Measurements from ENCODE around the gene PSMC6. TPM values are rescaled to one million over a fixed set of nuclear protein-coding genes. Genes with fewer than 3 reads are reported as not detected.

PSMC6 gene
- total and polyA plus RNA-seq, 2 of the 13 experiments (the other 11 are each of a cell fraction or from before 2014, with no cell fraction given), result 90.0 to 210 TPM

DNA sequence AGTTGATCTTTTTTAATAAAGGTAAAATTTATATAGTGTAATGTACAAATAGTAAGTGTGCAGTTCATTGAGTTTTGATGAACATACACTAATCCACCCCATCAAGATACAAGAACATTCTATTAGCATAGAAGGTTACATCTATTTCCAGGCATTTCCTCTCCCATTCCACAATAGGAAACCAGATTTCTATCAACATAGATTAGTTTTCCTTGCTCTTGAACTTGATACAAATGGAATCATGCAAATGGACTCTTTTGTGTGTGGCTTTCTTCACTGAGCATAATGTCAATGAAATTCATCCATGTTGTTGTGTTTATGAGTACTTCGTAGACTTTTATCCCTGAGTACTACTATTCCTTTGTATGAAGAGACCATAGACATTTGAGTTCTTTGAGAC is 33.8 kb downstream of the PSMC6 start:
- in situ Hi-C loops (cut with HindIII; ENCODE audit: extremely low pct_ligation_motif_present, low pct_unique_long_range_greater_than_20kb) (no loop called here), intact Hi-C loops (cut with micrococcal nuclease; ENCODE audit: unreplicated experiment) (no loop called here)
- Histone ChIP-seq H3K27me3 (ENCODE audit: control insufficient read depth in 1 of 2, insufficient read depth in 2 of 2, low read length in 2 of 2) (no peaks in the 10 kb centered on the region), H3K36me3 (replicated peaks in 1 of 2; ENCODE audit: control insufficient read depth in 1 of 2, insufficient read depth in 2 of 2, low read length in 2 of 2) (peaks cover 0 to 6% of the 10 kb centered on the region in 2 experiments; a peak in 2 of 5 replicates), H2AFZ (ENCODE audit: low read length) (no peak overlapping the region), H3K27ac (ENCODE audit: extremely low read length, insufficient read depth, low read length) (no peak overlapping the region), H3K4me2 (ENCODE audit: low read depth, low read length) (no peak overlapping the region), H3K4me3 (replicated peaks in 1 of 3; ENCODE audit: insufficient read depth in 1 of 3, low read depth in 2 of 3, low read length in 3 of 3) (no peak overlapping the region), H3K79me2 (ENCODE audit: insufficient read depth, low read length) (peaks cover 69% of the 10 kb centered on the region), H4K20me1 (ENCODE audit: insufficient read depth, low read length) (no peaks in the 10 kb centered on the region), H3K9ac (ENCODE audit: insufficient read depth, low read depth, low read length) (no peak overlapping the region), H3K9me3 (ENCODE audit: low read length) (no peaks in the 10 kb centered on the region), H3K4me1 (ENCODE audit: insufficient read depth, low read length) (peaks cover 32% of the 10 kb centered on the region)
- DNase-seq (ENCODE audit: low spot score), result no peak
- FAIRE-seq, result no peak
- 100% methylated on average over 1 of the region's 1 CpG for WGBS (ENCODE audit: low lambda C conversion rate)
- no TSS peak for BruUV-seq (replicated peaks)
- ChIA-PET CTCF (ENCODE audit: low intra/inter-chr PET ratio, low total read pairs) (no interaction called here), POLR2A (interaction anchor here (1.7 kb wide), 1 partner anchor 14 kb away, joined by 4 read pairs; no protein-coding TSS in a partner anchor)
- no peak for ATAC-seq
- TF ChIP-seq, protein P1, sequence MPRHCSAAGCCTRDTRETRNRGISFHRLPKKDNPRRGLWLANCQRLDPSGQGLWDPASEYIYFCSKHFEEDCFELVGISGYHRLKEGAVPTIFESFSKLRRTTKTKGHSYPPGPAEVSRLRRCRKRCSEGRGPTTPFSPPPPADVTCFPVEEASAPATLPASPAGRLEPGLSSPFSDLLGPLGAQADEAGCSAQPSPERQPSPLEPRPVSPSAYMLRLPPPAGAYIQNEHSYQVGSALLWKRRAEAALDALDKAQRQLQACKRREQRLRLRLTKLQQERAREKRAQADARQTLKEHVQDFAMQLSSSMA (CRISPR knock-in tag; IDR thresholded peaks at IDR 0.05), result no peak
- TF ChIP-seq NFE2L2 (IDR thresholded peaks at IDR 0.05; ENCODE audit: low read length) (no peak), ZNF605 (CRISPR knock-in tag; IDR thresholded peaks at IDR 0.05) (no peak), ZNF724P (CRISPR knock-in tag; IDR thresholded peaks at IDR 0.05; ENCODE audit: borderline replicate concordance) (no peak), ATAD3A (CRISPR knock-in tag; IDR thresholded peaks at IDR 0.05) (no peak), NRL (CRISPR knock-in tag; IDR thresholded peaks at IDR 0.05; ENCODE audit: borderline replicate concordance) (no peak), FOSL1 (CRISPR knock-in tag; IDR thresholded peaks at IDR 0.05; ENCODE audit: borderline replicate concordance) (no peak), JUN (CRISPR knock-in tag; IDR thresholded peaks at IDR 0.05) (no peak), DNMT1 (CRISPR knock-in tag; IDR thresholded peaks at IDR 0.05) (no peak), ZFAT (CRISPR knock-in tag; conservative IDR thresholded peaks at IDR 0.05) (no peak)
- TF ChIP-seq, protein P2, sequence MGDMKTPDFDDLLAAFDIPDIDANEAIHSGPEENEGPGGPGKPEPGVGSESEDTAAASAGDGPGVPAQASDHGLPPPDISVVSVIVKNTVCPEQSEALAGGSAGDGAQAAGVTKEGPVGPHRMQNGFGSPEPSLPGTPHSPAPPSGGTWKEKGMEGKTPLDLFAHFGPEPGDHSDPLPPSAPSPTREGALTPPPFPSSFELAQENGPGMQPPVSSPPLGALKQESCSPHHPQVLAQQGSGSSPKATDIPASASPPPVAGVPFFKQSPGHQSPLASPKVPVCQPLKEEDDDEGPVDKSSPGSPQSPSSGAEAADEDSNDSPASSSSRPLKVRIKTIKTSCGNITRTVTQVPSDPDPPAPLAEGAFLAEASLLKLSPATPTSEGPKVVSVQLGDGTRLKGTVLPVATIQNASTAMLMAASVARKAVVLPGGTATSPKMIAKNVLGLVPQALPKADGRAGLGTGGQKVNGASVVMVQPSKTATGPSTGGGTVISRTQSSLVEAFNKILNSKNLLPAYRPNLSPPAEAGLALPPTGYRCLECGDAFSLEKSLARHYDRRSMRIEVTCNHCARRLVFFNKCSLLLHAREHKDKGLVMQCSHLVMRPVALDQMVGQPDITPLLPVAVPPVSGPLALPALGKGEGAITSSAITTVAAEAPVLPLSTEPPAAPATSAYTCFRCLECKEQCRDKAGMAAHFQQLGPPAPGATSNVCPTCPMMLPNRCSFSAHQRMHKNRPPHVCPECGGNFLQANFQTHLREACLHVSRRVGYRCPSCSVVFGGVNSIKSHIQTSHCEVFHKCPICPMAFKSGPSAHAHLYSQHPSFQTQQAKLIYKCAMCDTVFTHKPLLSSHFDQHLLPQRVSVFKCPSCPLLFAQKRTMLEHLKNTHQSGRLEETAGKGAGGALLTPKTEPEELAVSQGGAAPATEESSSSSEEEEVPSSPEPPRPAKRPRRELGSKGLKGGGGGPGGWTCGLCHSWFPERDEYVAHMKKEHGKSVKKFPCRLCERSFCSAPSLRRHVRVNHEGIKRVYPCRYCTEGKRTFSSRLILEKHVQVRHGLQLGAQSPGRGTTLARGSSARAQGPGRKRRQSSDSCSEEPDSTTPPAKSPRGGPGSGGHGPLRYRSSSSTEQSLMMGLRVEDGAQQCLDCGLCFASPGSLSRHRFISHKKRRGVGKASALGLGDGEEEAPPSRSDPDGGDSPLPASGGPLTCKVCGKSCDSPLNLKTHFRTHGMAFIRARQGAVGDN (CRISPR knock-in tag; IDR thresholded peaks at IDR 0.05), result no peak
- TF ChIP-seq, protein P3, sequence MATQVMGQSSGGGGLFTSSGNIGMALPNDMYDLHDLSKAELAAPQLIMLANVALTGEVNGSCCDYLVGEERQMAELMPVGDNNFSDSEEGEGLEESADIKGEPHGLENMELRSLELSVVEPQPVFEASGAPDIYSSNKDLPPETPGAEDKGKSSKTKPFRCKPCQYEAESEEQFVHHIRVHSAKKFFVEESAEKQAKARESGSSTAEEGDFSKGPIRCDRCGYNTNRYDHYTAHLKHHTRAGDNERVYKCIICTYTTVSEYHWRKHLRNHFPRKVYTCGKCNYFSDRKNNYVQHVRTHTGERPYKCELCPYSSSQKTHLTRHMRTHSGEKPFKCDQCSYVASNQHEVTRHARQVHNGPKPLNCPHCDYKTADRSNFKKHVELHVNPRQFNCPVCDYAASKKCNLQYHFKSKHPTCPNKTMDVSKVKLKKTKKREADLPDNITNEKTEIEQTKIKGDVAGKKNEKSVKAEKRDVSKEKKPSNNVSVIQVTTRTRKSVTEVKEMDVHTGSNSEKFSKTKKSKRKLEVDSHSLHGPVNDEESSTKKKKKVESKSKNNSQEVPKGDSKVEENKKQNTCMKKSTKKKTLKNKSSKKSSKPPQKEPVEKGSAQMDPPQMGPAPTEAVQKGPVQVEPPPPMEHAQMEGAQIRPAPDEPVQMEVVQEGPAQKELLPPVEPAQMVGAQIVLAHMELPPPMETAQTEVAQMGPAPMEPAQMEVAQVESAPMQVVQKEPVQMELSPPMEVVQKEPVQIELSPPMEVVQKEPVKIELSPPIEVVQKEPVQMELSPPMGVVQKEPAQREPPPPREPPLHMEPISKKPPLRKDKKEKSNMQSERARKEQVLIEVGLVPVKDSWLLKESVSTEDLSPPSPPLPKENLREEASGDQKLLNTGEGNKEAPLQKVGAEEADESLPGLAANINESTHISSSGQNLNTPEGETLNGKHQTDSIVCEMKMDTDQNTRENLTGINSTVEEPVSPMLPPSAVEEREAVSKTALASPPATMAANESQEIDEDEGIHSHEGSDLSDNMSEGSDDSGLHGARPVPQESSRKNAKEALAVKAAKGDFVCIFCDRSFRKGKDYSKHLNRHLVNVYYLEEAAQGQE (IDR thresholded peaks at IDR 0.05; ENCODE audit: borderline replicate concordance in 1 of 2, low read depth in 1 of 2, low read length in 2 of 2), result no peak

Data from HepG2 (cell line).